BE2C (cell line): Measurements from ENCODE around the gene CYFIP1.
A peak's percentile ranks its signal among the peaks of the same experiment; 100 is the strongest.

Source experiments
- DNase-seq: peaks from one replicate; pipeline ENCODE4 v3.0.0-alpha.2; 2020
- H3K27me3 ChIP-seq: fragments of 250-450 bp; sonication (Bioruptor Pico); 2 replicates; pipeline ENCODE4 v1.5.1; 2020; ENCODE audit warnings: mild to moderate bottlenecking
- H3K36me3 ChIP-seq: fragments of 250-450 bp; sonication (Bioruptor Pico); 2 replicates; pipeline ENCODE4 v1.5.1; 2020; ENCODE audit warnings: mild to moderate bottlenecking
- H3K4me1 ChIP-seq: fragments of 250-450 bp; sonication (Bioruptor Pico); 2 replicates; pipeline ENCODE4 v1.5.1; 2020
- H3K4me3 ChIP-seq: 2 replicates; pipeline ENCODE4 v1.5.1; 2011; ENCODE audit warnings: low read depth, low read length
- H3K9me3 ChIP-seq: fragments of 250-450 bp; sonication (Bioruptor Pico); 2 replicates; pipeline ENCODE4 v1.5.1; 2020
- CTCF ChIP-seq: IDR thresholded peaks from 2 replicates; pipeline ENCODE4 v1.5.1; 2012; ENCODE audit warnings: mild to moderate bottlenecking, low read depth, low read length

Gene CYFIP1

DNA sequence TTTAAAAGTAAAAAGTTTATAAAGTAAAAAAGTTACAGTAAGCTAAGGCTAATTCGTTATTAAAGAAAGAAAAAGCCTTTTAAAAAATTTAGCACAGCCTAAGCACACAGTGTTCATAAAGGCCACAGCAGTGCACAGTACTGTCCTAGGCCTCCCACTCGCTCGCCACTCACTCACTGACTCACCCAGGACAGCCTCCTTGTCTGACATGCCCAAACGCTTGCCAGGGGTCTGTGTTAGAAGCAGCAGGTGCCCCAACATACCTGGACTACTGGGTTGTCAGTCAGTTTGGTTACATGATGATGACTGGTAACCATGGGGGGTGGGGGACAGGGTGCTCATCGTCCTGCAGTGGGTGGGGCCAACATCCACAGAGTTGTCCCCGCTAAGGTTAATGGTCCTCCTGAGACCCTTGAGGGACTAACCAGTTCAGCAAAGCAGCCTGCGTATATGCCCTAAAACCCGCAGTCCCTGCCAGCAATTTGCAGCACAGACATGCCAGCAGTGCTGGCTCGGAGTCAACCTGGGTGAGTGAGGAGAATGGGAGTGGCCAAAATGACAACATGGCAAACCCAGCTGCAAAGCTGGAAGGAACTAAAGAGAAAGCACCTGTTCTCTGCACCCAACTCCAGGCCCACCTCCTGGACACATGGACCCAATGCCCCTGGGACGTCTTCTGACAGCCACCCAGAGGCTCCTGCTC, 49.2 kb downstream of the CYFIP1 start:
- no peaks in the 10 kb centered on the region for H3K27me3 ChIP-seq
- peak; percentile 34 for DNase-seq
- no peak for TF ChIP-seq CTCF
- peaks cover 20% of the 10 kb centered on the region for H3K36me3 ChIP-seq
- H3K4me1 ChIP-seq = no peaks in the 10 kb centered on the region
- no peaks in the 10 kb centered on the region for H3K9me3 ChIP-seq
- no peak overlapping the region for H3K4me3 ChIP-seq

- TF ChIP-seq CTCF = no peak
- peaks cover 11% of the 10 kb centered on the region; the same call in 1 of the 2 replicates for H3K36me3 ChIP-seq
- H3K9me3 ChIP-seq = no peaks in the 10 kb centered on the region
- H3K27me3 ChIP-seq = no peaks in the 10 kb centered on the region
- no peak for DNase-seq
- no peaks in the 10 kb centered on the region for H3K4me1 ChIP-seq
- no peak overlapping the region for H3K4me3 ChIP-seq
Measured at GRCh38 chr15:22927761-22928160, 52.4 kb downstream of the CYFIP1 start.

DNA sequence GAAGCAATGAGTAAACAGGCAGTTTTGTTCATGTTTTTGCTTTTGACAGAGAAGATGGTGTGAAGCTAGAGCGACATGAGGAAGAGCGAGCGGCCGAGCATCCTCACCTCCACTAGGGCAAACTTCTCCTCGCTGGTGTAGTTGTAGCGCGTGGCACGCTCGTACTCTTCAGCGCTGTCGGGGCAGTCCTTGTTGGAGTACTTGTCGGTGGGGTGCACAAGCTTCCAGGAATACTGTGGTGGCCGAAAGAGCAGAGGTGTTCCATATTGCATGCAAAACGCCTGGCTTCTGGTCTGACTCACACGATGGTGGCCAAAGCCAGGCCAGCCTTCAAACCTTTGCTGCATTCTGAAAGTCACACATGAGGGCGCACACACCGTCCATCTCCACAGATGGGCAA, 54.3 kb downstream of the CYFIP1 start:
- no peak for TF ChIP-seq CTCF
- Histone ChIP-seq H3K4me1 (no peaks in the 10 kb centered on the region), H3K36me3 (0 out of 2 replicates have a peak, but pooled peaks cover 3% of the 10 kb centered on the region), H3K4me3 (no peak overlapping the region), H3K9me3 (no peaks in the 10 kb centered on the region), H3K27me3 (no peaks in the 10 kb centered on the region)
- no peak for DNase-seq

- Histone ChIP-seq H3K4me3 (no peak overlapping the region), H3K36me3 (peaks cover 14% of the 10 kb centered on the region), H3K9me3 (no peaks in the 10 kb centered on the region), H3K27me3 (no peaks in the 10 kb centered on the region), H3K4me1 (no peaks in the 10 kb centered on the region)
- TF ChIP-seq CTCF = no peak
- DNase-seq = no peak
Measured at GRCh38 chr15:22922003-22922402, 58.2 kb downstream of the CYFIP1 start.

DNA sequence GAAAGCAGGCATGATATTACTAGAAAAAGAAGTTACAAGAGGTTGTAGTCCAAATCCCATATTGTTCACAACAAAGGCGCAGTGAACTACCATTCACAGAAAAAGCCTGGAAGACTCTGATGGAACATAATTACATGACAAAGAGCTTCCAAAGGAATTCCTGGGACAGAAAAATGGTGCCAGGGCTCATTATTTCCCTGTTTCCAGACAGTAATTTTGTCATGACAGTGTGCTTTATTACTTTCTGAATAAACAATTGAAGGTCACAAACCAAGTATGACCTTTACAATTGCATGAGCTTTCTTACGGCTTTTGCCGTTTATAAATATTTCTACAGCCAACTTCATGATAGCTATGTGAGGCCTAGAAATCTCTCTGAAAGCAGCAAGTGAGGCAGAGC, 61.0 kb downstream of the CYFIP1 start:
- Histone ChIP-seq H3K36me3 (peaks cover 14% of the 10 kb centered on the region), H3K27me3 (no peaks in the 10 kb centered on the region), H3K4me3 (no peak overlapping the region), H3K4me1 (no peaks in the 10 kb centered on the region), H3K9me3 (no peaks in the 10 kb centered on the region)
- no peak for DNase-seq
- no peak for TF ChIP-seq CTCF

DNA sequence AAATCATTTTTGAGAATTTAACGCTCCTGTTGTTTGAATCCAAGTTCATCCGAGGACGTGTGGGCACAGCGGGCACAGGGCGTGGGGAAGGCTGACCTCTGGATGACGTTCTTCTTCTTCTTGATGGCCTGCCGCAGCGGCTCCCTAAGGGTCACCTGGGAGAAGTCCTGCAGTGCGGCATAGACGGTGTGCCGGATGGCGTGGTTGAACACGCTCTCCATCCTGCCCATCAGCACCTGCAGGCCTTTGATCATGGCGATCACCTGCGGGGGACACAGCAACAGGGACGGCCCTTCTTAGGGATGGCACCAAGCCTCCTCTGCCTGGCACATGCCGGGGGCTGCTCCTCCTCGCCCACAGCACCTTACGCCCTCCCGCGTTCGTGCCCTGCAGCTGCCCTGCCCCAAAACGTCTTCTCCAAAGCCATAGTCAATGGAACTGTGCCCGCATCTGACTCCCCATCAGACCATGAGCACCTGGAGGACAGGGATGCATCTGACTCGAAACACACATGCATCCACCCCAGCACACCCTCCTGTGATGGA, 61.5 kb downstream of the CYFIP1 start:
- H3K36me3 ChIP-seq = peaks cover 14% of the 10 kb centered on the region
- H3K4me1 ChIP-seq = no peaks in the 10 kb centered on the region
- no peak for DNase-seq
- TF ChIP-seq CTCF = no peak
- no peaks in the 10 kb centered on the region for H3K9me3 ChIP-seq
- no peaks in the 10 kb centered on the region for H3K27me3 ChIP-seq
- no peak overlapping the region for H3K4me3 ChIP-seq
